DOHH2 (cell line): ENCODE data around the gene BEND5.

Source experiments
- EZH2phosphoT487 ChIP-seq: fragments of 200-600 bp; sonication (generic); IDR thresholded peaks from 2 replicates; pipeline ENCODE4 v1.6.1; 2017; ENCODE audit warnings: borderline replicate concordance, mild to moderate bottlenecking, antibody characterized with exemption, low read length, moderate library complexity, mixed read lengths
- TF ChIP-seq, protein P1 (sequence below): fragments of 200-600 bp; sonication (generic); IDR thresholded peaks from one replicate; pipeline ENCODE4 v1.5.1; 2014; ENCODE audit warnings: antibody characterized with exemption, mild to moderate bottlenecking, low read depth, low read length; ENCODE audit not compliant: poor library complexity, severe bottlenecking

DNA sequence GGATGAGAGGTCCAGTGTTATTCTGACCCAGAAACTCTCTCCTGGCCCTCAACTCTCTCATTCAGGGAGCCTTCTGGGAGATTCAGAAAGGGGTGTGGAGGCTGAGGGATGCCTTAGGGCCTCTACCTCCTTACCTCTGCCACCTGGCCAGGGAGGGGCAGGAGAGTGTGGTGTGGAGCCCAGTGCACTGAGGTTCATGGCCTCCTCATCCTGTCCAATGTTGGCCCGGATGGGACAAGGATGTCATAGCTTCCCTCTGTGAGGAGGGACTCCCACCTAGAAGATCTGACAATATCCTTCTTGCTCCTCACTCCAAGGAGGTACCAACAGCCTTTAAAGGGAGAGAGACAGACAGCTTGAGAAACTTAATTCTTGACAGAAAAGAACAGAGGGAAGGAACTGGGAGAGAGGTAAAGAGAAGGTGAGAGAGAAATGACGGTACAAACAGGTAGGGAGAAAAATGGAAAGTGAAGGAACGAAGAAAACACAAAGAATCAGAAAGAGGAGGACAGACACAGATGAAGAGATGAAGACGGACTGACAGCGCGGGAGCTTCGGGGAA lies 779 bp downstream of the BEND5 start:
- TF ChIP-seq, protein P1, sequence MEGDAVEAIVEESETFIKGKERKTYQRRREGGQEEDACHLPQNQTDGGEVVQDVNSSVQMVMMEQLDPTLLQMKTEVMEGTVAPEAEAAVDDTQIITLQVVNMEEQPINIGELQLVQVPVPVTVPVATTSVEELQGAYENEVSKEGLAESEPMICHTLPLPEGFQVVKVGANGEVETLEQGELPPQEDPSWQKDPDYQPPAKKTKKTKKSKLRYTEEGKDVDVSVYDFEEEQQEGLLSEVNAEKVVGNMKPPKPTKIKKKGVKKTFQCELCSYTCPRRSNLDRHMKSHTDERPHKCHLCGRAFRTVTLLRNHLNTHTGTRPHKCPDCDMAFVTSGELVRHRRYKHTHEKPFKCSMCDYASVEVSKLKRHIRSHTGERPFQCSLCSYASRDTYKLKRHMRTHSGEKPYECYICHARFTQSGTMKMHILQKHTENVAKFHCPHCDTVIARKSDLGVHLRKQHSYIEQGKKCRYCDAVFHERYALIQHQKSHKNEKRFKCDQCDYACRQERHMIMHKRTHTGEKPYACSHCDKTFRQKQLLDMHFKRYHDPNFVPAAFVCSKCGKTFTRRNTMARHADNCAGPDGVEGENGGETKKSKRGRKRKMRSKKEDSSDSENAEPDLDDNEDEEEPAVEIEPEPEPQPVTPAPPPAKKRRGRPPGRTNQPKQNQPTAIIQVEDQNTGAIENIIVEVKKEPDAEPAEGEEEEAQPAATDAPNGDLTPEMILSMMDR = no peak
- no peak for TF ChIP-seq EZH2phosphoT487
